Activated naive CD4-positive, alpha-beta T cell (primary cell): Measurements from ENCODE around the gene MRPS10.
A peak's percentile ranks its signal among the peaks of the same experiment; 100 is the strongest.
"Not testable (repeated sequence)": the region's sequence is repeated elsewhere in the genome, so short reads cannot be mapped to it uniquely, and the experiment has no call there.

Experiments used
- DNase-seq, 4 experiments: peaks; one replicate each; lab custom pipeline; 2025; lab: John Stamatoyannopoulos, UW

The MRPS10 gene

DNA sequence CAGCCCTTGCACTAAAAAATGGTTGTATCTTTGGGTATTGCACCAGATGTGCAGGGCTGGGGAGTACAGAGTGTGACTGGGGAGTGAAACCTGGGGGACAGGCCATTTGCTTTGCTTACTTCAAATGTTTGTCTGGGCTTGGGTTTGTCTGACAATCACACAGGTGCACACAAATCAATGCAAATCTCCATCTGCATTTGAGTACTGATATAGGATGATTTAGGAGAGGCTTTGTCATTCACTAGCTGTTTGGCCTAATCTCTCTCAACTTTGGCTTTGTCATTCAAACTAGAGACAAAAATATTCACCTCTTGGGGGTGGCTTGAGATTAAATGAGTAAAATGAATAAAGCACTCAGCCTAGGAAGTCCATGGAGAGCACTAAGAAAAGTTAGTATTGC, 40.7 kb downstream of the MRPS10 start:
- no peak for DNase-seq

DNA sequence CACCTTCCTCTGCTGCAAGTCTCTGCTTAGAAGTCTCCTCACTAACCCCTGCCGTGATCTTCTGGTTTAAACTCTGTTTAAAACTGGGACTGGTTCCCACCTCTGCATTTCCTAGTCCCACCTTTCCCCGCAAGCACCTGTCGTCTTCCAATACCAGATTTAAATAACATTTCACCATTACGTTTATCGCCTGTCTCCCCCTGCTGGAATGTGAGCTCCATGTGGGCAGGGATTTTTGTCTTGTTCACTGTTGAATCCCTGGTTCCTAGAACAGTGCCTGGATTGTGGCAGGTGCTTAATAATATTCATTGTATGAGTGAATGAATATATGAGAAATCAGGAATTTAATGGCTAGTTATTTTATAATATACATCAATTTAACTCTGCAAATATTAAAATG, 41.8 kb downstream of the MRPS10 start:
- DNase-seq, result no peak

DNA sequence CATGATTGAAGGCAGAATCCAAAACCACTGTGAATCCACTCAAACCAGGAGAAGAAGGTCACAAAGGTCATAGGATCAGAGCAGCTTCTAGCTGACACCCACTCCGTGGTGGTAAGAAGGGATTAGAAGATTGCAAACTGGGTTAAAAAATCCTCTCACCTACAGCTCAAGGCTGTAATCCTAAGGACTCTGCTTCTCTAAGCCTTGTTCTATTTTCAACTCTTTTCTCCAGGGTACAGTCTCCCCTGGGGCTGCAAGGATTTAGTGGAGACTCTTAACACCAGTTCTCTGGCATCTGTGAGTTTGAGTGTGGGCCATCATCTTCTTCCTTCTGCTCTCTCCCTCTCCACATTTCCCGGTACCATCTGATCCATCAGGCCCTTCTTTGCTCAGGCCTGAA, 44.6 kb downstream of the MRPS10 start, which contains the start of gene GUCA1A:
TSS of gene GUCA1A (plus strand) at position 264 of the 400 bp plus-strand sequence. CDS start 250 bp downstream, outside the sequence.
- no peak for DNase-seq

DNA sequence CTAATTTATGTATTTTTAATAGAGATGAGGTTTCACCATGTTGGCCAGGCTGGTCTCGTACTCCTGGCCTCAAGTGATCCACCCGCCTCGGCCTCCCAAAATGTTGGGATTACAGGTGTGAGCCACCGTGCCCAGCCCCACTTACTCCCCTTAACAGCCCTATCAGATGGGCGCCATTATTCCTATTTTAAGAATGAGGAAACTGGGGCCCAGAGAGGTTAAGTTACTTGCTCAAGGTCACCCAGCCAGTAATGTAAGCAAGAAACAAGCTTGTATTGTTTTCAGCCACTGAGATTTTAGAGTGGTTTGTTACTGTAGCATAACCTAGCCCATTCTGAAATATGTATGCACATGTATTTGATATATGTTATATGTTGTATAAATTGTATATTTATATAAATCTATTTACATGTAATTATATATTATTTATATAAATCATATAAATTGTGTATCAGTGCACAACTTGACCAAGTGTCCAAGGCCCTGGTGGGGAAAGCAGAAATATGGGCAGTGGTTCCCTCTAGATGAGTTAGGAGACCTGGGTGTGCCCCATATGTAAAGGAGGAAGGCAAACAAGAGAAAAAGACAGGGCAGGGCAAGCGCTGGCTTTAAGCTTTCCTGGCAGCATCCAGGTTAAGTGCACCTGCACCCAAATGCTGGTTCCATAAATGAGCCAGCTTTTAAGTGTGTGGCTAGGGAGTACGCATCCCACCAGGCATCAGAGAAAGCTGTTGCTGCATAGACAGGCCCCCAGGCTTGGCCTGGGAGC, 45.7 kb downstream of the MRPS10 start:
- DNase-seq, result no peak

DNA sequence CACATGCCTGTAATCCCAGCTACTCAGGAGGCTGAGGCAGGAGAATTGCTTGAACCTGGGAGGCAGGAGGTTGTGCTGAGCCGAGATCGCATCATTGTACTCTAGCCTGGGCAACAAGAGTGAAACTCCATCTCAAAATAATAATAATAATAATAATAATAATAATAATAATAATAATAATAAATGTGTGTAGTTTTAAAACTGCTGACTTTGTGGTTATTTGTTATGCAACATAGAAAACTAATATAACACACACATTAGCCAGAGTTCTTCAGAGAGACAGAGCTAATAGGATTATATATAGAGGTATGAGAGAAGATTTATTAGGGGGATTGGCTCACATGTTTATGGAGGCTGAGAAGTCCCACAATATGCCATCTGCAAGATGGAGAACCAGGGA, 47.9 kb downstream of the MRPS10 start:
- not testable (repeated sequence) for DNase-seq

DNA sequence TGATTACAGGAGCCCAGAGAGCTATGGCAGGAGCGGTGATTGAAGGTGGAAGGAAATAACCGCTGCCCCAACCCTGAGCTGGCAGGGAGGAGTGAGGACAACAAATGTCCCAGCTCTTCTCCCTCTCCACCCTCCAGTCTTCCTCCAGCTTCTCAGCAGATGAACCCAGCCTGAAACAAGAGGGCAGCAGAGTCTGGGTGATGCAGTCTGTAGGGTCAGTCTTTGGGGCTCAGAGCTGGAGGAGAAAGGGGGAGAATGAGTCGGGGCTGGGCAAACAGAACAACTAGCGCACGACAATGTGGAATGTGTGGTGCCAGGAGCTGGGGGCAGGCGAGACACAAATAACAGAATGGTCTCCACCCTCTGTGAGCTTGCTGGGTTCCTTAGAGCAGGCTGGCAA, 49.0 kb downstream of the MRPS10 start:
- DNase-seq, result no peak

DNA sequence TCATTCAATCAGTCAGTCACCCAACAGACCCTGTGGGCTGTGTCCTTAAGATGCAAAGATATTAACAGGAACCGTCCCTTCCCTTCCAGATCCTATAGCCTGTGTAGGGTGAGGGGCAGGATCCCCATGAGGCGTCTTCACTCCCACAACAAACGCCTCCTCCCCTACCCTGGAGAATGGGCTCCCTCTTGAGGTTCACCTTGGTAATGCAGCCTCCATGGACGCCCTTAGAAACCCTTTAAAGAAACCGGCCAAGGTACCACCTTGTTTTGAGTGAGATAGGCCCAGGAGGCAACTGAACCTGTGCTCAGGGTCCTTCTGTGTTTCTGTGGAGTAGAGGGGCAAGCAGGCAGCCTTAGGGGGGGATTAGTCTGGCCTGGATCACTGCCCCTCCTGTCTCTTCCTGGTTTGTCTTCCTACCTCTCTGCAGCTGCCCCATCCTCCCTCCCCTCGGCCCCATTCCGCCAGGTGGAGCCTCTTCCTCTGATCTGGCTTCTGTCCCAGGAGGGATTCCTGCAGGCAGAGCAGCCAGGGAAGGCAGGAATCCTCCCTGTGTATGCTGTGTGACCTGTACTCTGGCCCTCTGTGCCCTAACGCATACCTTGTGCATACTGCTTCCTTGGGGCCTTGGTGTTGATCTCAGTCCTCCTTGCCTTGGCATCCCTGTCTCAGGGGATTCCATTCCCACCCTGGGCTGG, 51.1 kb downstream of the MRPS10 start:
- DNase-seq, result peak; percentile 15 to 68 (median 60)

DNA sequence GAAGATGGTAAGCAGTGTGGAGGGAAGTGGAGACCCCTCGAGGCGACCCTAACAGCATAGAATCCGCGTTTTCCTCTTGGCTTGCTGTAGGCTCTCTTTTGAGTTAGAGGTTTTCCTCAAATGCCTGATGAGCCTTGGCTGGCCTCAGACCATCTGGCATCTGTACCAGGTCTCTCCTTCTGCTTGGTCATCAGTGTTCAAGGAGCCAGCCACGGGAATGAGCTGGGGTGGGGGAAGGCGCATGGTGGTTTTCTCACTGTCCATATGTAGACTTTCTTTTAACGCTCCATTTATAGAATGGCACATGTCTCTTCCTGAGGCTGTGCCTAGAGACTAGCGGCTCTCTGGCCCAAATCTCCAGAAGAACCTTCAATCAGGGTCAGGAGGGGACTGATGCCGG, 52.6 kb downstream of the MRPS10 start:
- DNase-seq, result no peak

DNA sequence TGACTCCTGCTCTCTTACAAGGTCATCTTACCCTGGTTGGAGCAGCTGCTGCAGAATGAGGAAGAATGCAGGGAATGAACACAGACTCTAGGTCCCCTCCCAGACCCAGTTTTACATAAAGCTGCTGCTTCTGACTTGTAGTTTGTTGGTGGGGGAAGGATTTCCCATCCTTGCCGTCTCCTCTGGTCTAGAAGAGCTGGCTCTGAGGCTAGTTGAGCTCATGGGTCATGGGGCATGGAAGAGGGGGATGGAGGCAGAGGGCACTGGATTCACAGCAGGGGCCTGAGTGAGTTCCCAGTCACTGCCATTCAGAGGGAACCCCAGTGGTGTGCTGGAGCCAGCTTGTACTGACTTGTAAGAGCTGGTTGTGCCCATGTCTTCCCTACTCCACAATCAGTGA, 53.7 kb downstream of the MRPS10 start:
- no peak for DNase-seq

DNA sequence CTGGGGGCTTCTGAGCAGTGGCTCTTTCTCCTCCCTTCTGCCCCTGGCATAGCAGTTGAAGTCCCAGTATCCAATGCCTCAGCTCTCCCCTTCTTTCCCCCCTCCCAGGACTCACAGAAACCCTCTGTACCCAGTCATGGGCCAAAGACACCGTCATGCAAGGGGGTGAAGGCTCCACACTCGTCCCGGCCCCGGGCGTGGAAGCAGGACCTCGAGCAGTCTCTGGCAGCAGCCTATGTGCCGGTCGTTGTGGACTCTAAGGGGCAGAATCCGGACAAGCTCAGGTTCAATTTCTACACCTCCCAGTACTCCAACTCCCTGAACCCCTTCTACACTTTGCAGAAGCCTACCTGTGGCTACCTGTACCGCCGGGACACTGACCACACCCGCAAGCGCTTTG, 54.8 kb downstream of the MRPS10 start:
- DNase-seq, result no peak

DNA sequence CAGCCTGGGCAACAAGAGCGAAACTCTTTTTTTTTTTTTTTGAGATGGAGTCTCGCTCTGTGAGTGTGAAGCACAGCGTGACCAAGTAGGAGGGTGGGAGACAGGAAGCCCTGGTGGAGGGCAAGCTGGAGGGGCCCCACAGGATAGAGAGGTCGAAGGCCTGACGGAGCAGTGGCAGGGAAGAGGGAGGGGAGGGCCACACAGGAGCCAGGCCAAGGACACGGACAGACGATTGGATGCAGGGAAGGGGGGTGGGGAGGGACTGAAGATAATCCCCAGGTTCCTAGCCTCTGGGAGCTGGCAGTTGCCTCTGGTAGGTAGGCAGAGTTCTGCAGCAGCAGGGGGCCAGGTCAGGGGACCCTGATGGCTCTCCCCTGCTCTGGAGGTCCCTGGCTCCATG, 55.3 kb downstream of the MRPS10 start:
- no peak for DNase-seq

DNA sequence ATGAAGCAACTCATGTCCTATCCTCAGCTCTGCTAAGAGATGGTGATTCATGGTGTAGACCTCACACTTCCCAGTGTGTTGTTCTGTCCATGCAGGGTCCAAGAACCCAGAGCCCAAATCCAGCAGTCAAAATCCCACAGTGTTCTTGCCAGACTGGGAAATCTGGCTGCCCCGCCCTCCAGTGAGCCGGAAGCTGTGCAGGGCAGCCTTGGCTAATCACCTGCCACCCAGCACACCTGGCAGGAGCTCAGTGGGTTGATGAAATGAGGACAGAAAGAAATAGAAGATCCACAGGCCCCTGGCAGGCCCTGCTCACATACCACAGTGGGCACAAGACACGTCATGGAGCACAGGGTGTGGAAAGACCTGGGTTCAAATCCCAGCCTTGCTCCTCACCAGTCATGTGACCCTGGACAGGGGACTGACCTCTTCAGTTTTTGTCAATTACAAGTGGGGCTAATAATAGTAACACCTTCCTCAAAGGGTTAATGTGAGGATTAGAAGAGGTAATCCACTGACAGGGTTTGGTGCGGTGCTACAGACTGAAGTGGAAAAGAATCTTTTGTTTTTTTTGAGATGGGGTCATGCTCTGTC, 58.1 kb downstream of the MRPS10 start:
- DNase-seq, result no peak

DNA sequence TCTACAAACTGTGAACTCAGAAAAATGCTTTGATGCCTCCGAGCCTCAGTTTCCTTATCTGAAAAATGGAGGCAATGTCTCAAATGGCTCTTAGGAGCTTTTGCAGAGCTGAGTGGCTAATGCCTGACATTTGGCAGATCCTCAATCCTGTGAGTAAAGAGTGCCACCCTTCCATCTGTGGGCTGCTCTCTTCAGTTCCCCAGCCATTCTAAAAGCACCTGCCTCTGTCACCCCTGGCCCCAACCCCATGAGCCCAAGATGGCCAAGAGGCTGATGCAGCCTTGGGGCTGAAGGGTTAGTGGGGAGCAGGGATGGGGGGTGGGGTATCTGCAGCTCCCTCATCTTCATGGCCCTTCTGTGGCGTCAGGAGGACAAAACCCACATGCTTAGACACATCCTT, 59.0 kb downstream of the MRPS10 start:
- no peak for DNase-seq

DNA sequence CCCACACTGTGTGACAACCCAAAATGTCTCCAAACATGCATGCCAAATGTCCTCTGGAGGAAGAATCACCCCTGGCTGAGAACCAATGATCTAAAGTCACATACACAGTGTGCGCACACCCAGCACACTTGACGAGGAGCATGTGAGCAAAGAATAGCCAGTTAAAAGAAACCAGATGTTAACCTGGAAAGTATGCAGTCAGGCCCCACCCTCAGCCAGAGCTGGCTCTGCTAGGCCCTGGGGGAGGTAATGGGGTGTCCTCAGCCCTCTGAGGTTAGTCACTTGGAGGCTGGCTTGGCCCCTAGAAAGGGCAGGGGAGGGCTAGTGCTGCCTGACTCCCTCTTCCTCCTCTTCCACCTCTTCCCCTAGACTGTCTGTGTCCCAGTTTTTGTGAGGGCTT, 59.6 kb downstream of the MRPS10 start:
- DNase-seq, result no peak
